ENCODE data around the gene BICRA. TPM values are rescaled to one million over a fixed set of nuclear protein-coding genes. Genes with fewer than 3 reads are reported as not detected.

BICRA gene
- total RNA-seq: 13.2 to 14.4 TPM (median 13.4 TPM) in 3 replicates
- long read RNA-seq, transcript BICRA-203 (1 exons, 3,312 nt): major isoform, 5 of 5 reads
- long read RNA-seq, partial matches to known transcripts: 0 of 5 reads
- long read RNA-seq, other reads (novel, unspliced or antisense): 0 of 5 reads

DNA sequence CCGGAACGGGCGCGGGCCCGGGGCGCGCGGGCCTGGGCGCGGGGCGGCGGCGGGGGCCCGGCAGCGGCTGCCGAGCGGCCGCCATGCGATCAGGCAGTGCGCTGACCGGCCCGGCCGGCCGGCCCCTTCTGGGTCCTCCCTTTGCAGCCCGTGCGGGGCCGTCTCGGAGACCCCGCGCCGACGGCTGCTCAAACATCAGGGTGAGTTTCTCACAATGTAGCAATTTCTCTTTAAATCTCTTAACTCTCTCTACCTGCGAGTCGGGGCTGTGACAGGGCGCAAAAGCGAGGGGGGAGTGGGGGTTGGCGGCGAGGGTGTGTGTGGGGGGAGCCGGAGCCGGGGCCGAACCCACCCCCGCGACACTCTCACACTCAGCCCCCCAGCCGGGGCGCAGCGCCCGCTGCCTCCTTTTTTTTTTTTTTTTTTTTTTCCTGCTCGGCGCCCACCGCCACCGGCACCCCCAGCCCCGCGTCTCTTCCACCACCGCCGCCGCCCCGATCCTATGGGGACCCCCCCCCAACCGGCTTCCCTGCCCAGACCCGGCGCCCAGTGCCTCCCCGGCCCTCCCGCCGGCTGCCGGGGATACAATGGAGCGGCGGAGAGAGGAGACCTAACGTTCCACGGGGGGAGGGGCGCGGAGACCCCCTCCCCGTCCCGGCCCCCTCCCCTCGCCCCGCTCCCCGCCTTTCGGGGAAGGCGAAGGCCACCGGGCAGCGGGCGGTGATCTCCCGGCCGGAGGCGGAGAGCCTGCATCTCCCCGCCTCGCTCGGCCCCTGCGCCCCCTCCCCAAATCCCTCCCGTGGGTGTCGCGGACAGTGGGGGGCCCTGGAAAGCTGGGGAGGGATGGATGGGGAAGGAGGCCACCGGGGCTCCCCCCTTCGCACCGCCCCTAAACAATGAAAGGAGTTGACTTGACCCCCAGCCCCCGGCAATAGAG is at the start of gene BICRA:
BICRA (plus strand) TSS at position 166 of the 937 bp plus-strand sequence. CDS start 64,441 bp downstream, outside the sequence.
- TF ChIP-seq, protein P1, sequence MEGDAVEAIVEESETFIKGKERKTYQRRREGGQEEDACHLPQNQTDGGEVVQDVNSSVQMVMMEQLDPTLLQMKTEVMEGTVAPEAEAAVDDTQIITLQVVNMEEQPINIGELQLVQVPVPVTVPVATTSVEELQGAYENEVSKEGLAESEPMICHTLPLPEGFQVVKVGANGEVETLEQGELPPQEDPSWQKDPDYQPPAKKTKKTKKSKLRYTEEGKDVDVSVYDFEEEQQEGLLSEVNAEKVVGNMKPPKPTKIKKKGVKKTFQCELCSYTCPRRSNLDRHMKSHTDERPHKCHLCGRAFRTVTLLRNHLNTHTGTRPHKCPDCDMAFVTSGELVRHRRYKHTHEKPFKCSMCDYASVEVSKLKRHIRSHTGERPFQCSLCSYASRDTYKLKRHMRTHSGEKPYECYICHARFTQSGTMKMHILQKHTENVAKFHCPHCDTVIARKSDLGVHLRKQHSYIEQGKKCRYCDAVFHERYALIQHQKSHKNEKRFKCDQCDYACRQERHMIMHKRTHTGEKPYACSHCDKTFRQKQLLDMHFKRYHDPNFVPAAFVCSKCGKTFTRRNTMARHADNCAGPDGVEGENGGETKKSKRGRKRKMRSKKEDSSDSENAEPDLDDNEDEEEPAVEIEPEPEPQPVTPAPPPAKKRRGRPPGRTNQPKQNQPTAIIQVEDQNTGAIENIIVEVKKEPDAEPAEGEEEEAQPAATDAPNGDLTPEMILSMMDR (IDR thresholded peaks at IDR 0.05): no peak

DNA sequence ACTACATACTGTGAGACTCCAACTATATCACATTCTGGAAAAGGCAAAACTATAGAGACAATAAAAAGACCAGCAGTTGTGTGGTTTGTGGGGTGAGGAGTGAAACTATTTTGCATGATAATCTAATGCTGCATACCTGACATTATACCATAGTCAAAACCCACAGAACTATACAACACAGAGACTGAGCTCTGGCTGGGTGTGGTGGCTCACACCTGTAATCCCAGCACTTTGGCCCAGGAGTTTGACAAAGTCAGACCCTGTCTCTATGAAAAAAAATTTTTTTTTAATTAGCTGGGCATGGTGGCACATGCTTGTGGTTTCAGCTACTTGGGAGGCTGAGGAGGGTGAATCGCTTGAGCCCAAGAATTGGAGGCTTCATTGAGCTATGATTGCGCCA is 47.9 kb upstream of the BICRA start:
- no peak overlapping the region for H3K4me3 Mint-ChIP-seq (ENCODE audit: unreplicated experiment)
- H3K4me1 Mint-ChIP-seq (ENCODE audit: low read depth): no peaks in the 10 kb centered on the region
- H3K9me3 Mint-ChIP-seq (ENCODE audit: low read depth): no peaks in the 10 kb centered on the region
- TF ChIP-seq, protein P1 (IDR thresholded peaks at IDR 0.05): no peak
- peaks cover 6% of the 10 kb centered on the region for H3K27me3 Mint-ChIP-seq (ENCODE audit: low read depth)
- no peaks in the 10 kb centered on the region for H3K36me3 Mint-ChIP-seq (ENCODE audit: low read depth)
- no peak overlapping the region for H3K27ac Mint-ChIP-seq (ENCODE audit: unreplicated experiment)
- no peak for DNase-seq (ENCODE audit: low spot score)

More for the DNA sequence above, at the start of gene BICRA:
- no peaks in the 10 kb centered on the region for H3K27me3 Mint-ChIP-seq (ENCODE audit: low read depth)
- no peaks in the 10 kb centered on the region for H3K36me3 Mint-ChIP-seq (ENCODE audit: low read depth)
- H3K4me3 Mint-ChIP-seq (ENCODE audit: unreplicated experiment): peak within 1 kb of the TSS; percentile 90
- peak within 1 kb of the TSS; percentile 93 for H3K27ac Mint-ChIP-seq (ENCODE audit: unreplicated experiment)
- DNase-seq (ENCODE audit: low spot score): no peak
- peaks cover 37% of the 10 kb centered on the region for H3K4me1 Mint-ChIP-seq (ENCODE audit: low read depth)
- no peaks in the 10 kb centered on the region for H3K9me3 Mint-ChIP-seq (ENCODE audit: low read depth)

DNA sequence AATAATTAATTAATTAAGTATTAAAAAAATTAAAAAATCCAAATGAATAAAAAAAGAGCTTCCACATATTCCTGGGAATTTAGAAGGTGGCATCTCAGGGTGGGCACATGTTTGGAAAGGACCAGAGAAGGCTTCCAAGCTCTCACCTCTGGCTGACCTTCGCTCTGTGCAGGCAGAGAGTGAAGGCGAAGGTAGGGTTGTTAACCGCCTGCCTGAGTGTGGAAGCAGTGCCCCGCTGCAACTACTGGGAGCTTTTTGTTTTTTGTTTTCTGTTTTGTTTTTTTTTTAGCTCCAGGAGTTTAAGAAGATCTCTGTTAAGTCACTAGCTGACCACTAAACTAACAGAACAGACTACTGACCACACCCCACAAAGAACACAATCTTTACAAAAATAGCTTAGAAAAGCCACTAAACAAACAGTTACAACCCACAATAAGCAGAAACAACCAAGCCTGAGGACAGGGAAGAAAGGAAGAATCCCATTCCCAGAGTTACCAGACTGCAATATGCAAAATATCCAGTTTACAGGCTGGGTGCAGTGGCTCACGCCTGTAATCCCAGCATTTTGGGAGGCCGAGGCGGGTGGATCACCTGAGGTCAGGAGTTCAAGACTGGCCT is 47.4 kb upstream of the BICRA start:
- no peaks in the 10 kb centered on the region for H3K4me1 Mint-ChIP-seq (ENCODE audit: low read depth)
- no peak for DNase-seq (ENCODE audit: low spot score)
- H3K27me3 Mint-ChIP-seq (ENCODE audit: low read depth): peaks cover 6% of the 10 kb centered on the region
- H3K4me3 Mint-ChIP-seq (ENCODE audit: unreplicated experiment): no peak overlapping the region
- TF ChIP-seq, protein P1 (IDR thresholded peaks at IDR 0.05): no peak
- H3K36me3 Mint-ChIP-seq (ENCODE audit: low read depth): no peaks in the 10 kb centered on the region
- H3K27ac Mint-ChIP-seq (ENCODE audit: unreplicated experiment): no peak overlapping the region
- no peaks in the 10 kb centered on the region for H3K9me3 Mint-ChIP-seq (ENCODE audit: low read depth)

DNA sequence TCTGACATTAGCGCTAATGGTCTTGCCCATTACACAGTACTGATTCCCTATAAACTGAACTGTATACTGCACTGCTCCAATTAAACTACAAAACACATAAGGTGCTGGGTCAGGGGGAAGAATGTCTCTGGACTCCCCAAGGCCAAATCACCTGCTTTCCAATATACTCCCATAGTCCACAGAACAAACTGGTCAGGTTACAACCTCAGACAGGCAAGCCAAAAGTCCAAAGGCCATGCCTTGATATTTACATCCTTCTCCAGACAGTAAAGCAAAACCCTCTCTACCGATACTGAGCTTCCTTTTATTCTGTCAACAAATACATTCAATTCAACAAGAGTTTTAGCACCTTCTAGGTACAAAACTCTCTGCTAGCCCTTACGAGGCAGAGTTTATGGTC is 44.9 kb upstream of the BICRA start:
- TF ChIP-seq, protein P1 (IDR thresholded peaks at IDR 0.05): no peak
- DNase-seq (ENCODE audit: low spot score): no peak
- Mint-ChIP-seq H3K4me3 (ENCODE audit: unreplicated experiment) (no peak overlapping the region), H3K27me3 (ENCODE audit: low read depth) (peaks cover 6% of the 10 kb centered on the region), H3K4me1 (ENCODE audit: low read depth) (no peaks in the 10 kb centered on the region), H3K36me3 (ENCODE audit: low read depth) (no peaks in the 10 kb centered on the region), H3K9me3 (ENCODE audit: low read depth) (no peaks in the 10 kb centered on the region), H3K27ac (ENCODE audit: unreplicated experiment) (no peak overlapping the region)

DNA sequence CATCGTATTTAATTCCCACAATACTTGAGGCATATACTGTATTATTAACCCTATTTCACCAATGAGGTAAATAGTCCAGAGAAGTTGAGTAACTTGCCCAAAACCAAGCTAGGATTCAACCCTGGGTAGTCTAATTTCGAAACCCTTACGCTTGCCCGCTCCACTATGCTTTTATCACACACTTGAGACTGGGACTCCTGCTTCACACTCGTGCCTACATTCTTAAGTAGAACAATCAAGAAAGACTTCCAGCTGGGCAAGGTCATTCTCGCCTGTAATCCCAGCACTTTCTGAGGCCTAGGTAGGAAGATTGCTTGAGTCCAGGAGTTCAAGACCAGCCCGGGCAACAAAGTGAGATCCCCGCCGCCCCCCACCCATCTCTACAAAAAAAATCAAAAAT is 39.6 kb upstream of the BICRA start:
- TF ChIP-seq, protein P1 (IDR thresholded peaks at IDR 0.05): no peak
- DNase-seq (ENCODE audit: low spot score): no peak
- Mint-ChIP-seq H3K27me3 (ENCODE audit: low read depth) (peaks cover 6% of the 10 kb centered on the region), H3K27ac (ENCODE audit: unreplicated experiment) (no peak overlapping the region), H3K9me3 (ENCODE audit: low read depth) (no peaks in the 10 kb centered on the region), H3K36me3 (ENCODE audit: low read depth) (no peaks in the 10 kb centered on the region), H3K4me1 (ENCODE audit: low read depth) (no peaks in the 10 kb centered on the region), H3K4me3 (ENCODE audit: unreplicated experiment) (no peak overlapping the region)
